ENCODE measurements around the gene SUGP2. TPM values are rescaled to one million over a fixed set of nuclear protein-coding genes. Genes with fewer than 3 reads are reported as not detected.

Gene SUGP2
- total RNA-seq, 4 donors from 2014 or later, result 16.7 to 36.2 (median 21.5) TPM

- 80 to 91% methylated on average over 1 of the region's 1 CpG for WGBS, 2 donors
- Histone ChIP-seq H3K4me3 (no peak overlapping the region), H3K36me3 (peaks cover 0 to 25% (median 0%) of the 10 kb centered on the region in 3 donors), H3K27me3 (no peaks in the 10 kb centered on the region), H3K27ac (no peak overlapping the region), H3K9me3 (no peaks in the 10 kb centered on the region), H3K4me1 (no peaks in the 10 kb centered on the region)
- intact Hi-C loops (cut with DNase I), result no loop called here
- DNase-seq, result no peak
- TF ChIP-seq CTCF (IDR thresholded peaks at IDR 0.05) (no peak), POLR2A (IDR thresholded peaks at IDR 0.05) (no peak)
These were observed 43.2 kb upstream of the SUGP2 start for GRCh38 chr19:19076476-19076875.

DNA sequence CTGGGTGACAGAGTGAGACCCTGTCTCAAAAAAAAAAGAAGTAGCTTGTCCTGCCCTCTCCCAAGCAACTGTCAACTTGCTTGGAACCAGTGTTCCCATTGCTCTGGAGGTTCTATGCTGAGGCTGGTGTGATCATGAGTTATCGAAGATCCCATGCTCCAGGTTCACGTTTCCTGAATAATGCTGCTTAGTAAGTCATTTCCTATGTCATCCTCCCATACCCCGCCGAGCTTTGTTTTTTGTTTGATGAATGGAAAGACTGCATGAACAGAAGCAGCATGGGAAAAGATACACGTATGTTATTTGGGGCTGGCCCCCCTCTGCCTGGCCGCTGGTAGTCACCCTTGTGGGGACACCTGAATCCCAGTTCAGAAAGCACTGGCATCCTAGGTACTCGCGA lies 41.8 kb upstream of the SUGP2 start:
- H3K4me3 ChIP-seq, result no peak overlapping the region
- H3K9me3 ChIP-seq, result no peaks in the 10 kb centered on the region
- no peak for DNase-seq
- 89 to 90% methylated on average over 6 to 8 of the region's 8 CpGs for WGBS, 2 donors
- TF ChIP-seq POLR2A (IDR thresholded peaks at IDR 0.05) (no peak), CTCF (IDR thresholded peaks at IDR 0.05) (no peak)
- no peaks in the 10 kb centered on the region for H3K4me1 ChIP-seq
- no peaks in the 10 kb centered on the region for H3K27me3 ChIP-seq
- intact Hi-C loops (cut with DNase I), result no loop called here
- H3K36me3 ChIP-seq, result peaks cover 0 to 25% (median 0%) of the 10 kb centered on the region in 3 donors
- no peak overlapping the region for H3K27ac ChIP-seq

DNA sequence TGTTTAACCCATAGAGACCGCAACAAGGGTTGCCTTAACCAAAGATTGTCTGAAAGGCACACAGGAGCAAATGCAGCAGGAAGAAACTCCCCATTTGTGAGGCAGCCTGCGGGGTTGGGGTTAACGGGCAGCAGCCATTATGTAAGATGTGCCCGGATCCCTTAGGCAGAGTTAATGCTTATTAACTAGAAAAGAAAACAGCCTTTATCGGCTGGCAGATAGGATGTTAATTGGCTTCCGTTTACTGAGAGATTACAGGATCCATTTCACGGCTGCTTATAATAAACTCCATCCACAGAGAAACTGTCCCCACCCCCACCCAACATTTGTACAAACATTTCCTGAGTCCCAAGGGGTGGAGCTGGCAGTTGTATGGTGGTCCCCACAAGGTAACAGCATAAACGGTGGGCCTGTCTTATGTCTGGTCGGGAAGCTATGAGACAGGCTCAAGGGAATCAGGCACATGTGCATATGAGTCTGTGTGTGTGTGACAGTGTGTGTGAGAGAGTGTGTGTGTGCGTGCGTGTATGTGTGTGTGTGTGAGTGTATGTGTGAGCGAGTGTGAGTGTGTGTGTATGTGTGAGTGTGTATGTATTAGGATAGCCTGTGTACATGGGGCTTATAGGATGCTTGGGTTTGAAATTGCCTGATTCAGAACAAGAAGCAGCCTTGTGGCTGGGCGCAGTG lies 41.0 kb upstream of the SUGP2 start:
- Histone ChIP-seq H3K4me1 (peaks cover 0 to 4% (median 0%) of the 10 kb centered on the region in 3 donors), H3K27me3 (no peaks in the 10 kb centered on the region), H3K27ac (no peak overlapping the region), H3K36me3 (peaks cover 0 to 25% (median 0%) of the 10 kb centered on the region in 3 donors), H3K9me3 (no peaks in the 10 kb centered on the region), H3K4me3 (no peak overlapping the region)
- TF ChIP-seq POLR2A (IDR thresholded peaks at IDR 0.05) (no peak), CTCF (IDR thresholded peaks at IDR 0.05) (no peak)
- 72 to 84% methylated on average over 13 of the region's 13 CpGs for whole genome bisulfite sequencing, 2 donors
- DNase-seq, result no peak
- intact Hi-C loops (cut with DNase I), result no loop called here

- no peaks in the 10 kb centered on the region for H3K27me3 ChIP-seq
- DNase-seq, result no peak
- WGBS, 2 donors, result 94 to 95% methylated on average over 7 to 8 of the region's 8 CpGs
- peaks cover 0 to 16% (median 0%) of the 10 kb centered on the region in 3 donors for H3K36me3 ChIP-seq
- TF ChIP-seq POLR2A (IDR thresholded peaks at IDR 0.05) (no peak), CTCF (IDR thresholded peaks at IDR 0.05) (no peak)
- H3K4me3 ChIP-seq, result no peak overlapping the region
- no peaks in the 10 kb centered on the region for H3K9me3 ChIP-seq
- intact Hi-C loops (cut with DNase I), result no loop called here
- no peak overlapping the region for H3K27ac ChIP-seq
- peaks cover 0 to 28% (median 8%) of the 10 kb centered on the region in 3 donors for H3K4me1 ChIP-seq
These were observed 38.6 kb upstream of the SUGP2 start for GRCh38 chr19:19071897-19072296.

DNA sequence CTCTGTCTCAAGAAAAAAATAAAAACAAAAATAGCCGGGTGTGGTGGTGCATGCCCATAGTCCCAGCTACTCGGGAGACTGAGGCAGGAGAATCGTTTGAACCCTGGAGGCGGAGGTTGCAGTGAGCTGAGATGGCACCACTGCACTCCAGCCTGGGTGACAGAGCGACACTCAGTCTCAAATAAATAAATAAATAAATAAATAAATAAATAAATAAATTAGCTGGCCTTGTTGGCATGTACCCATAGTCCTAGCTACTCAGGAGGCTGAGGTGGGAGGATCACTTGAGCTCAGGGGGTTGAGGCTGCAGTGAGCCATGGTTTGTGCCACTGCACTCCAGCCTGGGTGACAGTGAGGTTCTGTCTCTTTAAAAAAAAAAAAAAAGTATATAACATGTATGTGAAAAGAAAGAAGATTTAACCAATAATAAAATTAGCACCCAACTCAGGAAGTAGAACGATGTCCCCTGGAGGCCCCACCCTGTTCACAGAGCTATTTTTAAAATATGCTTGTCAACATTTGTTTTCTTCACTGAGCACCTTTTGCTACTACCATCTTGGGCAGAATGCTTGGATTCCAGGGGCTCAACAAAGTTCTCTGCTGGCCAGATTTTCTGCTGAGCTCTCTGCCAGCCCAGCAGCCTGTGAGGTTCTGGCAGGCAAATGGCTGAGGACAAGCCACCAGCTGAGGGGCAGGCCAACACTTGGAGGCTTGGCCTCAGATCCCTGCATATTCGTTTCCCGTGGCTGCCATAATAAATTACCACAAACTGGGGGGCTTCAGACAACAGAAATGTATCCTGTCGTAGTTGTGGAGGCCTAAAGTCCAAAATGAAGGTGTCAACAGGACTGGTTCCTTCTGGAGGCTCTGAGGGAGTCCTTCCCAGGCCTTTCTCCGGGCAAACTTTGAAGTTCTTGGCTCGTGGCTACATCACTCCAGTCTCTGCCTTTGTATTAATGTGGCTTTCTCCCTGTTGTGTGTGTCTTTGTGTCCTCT lies 35.6 kb upstream of the SUGP2 start:
- no peak for DNase-seq
- peaks cover 16 to 56% (median 18%) of the 10 kb centered on the region in 3 donors for H3K4me1 ChIP-seq
- H3K9me3 ChIP-seq, result no peaks in the 10 kb centered on the region
- intact Hi-C loops (cut with DNase I), result no loop called here
- H3K27me3 ChIP-seq, result no peaks in the 10 kb centered on the region
- peak overlapping the region in 2 of 4 donors; percentile 36 to 54 for H3K27ac ChIP-seq
- no peaks in the 10 kb centered on the region for H3K36me3 ChIP-seq
- 67 to 71% methylated on average over 9 to 11 of the region's 11 CpGs for WGBS, 2 donors
- H3K4me3 ChIP-seq, result no peak overlapping the region
- TF ChIP-seq POLR2A (IDR thresholded peaks at IDR 0.05), result no peak
- no peak for TF ChIP-seq CTCF (IDR thresholded peaks at IDR 0.05)
